Mesenchymal stem cell (in vitro differentiated cells and primary cell): Measurements from ENCODE around the gene HSH2D.

Experiments
- DNase-seq: peaks from one replicate; pipeline ENCODE4 v3.0.0-alpha.2; 2013
- H2AFZ ChIP-seq: one replicate; pipeline ENCODE4 v1.6.1; 2013; ENCODE audit warnings: low read depth, mild to moderate bottlenecking, control low read depth, inconsistent platforms, low read length, moderate library complexity
- H2AK5ac ChIP-seq: 2 replicates; pipeline ENCODE4 v1.6.1; 2013; ENCODE audit warnings: low read length, moderate library complexity, mild to moderate bottlenecking, inconsistent platforms; ENCODE audit not compliant: severe bottlenecking
- H2BK120ac ChIP-seq: one replicate; pipeline ENCODE4 v1.6.1; 2013; ENCODE audit warnings: low read depth, mild to moderate bottlenecking, inconsistent platforms, low read length, moderate library complexity
- H2BK12ac ChIP-seq, 2 experiments: one replicate each; pipeline ENCODE4 v1.6.1; 2013; ENCODE audit warnings: inconsistent platforms in 2 of 2, low read length in 2 of 2, mild to moderate bottlenecking in 2 of 2, moderate library complexity in 2 of 2, control low read depth in 1 of 2
- H2BK15ac ChIP-seq: one replicate; pipeline ENCODE4 v1.6.1; 2013; ENCODE audit warnings: mild to moderate bottlenecking, low read depth, inconsistent platforms; ENCODE audit not compliant: poor library complexity, severe bottlenecking
- H2BK5ac ChIP-seq: 2 replicates; pipeline ENCODE4 v1.6.1; 2013; ENCODE audit warnings: low read depth, mild to moderate bottlenecking, low read length, control low read depth, inconsistent platforms; ENCODE audit not compliant: poor library complexity, severe bottlenecking
- H3K14ac ChIP-seq, 2 experiments: one replicate each; pipeline ENCODE4 v1.6.1; 2013; ENCODE audit warnings: inconsistent platforms in 2 of 2, low read length in 2 of 2, control low read depth in 1 of 2, mild to moderate bottlenecking in 1 of 2, moderate library complexity in 1 of 2
- H3K18ac ChIP-seq, 2 experiments: one replicate each; pipeline ENCODE4 v1.6.1; 2013; ENCODE audit warnings: inconsistent platforms in 2 of 2, low read length in 2 of 2, control low read depth in 1 of 2, low read depth in 1 of 2, mild to moderate bottlenecking in 1 of 2
- H3K23ac ChIP-seq, 2 experiments: one replicate each; pipeline ENCODE4 v1.6.1; 2013; ENCODE audit warnings: inconsistent platforms in 2 of 2, low read length in 2 of 2, mild to moderate bottlenecking in 2 of 2, moderate library complexity in 2 of 2, control low read depth in 1 of 2
- H3K27ac ChIP-seq: 2 replicates; pipeline ENCODE4 v1.5.1; 2013; ENCODE audit warnings: mild to moderate bottlenecking, moderate library complexity, low read length, control low read depth, inconsistent platforms; ENCODE audit not compliant: poor library complexity, severe bottlenecking
- H3K27me3 ChIP-seq, 2 experiments: 2 replicates each; pipeline versions ENCODE4 v1.6.1 to v1.7.0; 2013; ENCODE audit warnings: low read length in 2 of 2, mild to moderate bottlenecking in 2 of 2, moderate library complexity in 2 of 2, control low read depth in 1 of 2, inconsistent platforms in 1 of 2; ENCODE audit not compliant: control insufficient read depth in 1 of 2, insufficient read depth in 1 of 2
- H3K36me3 ChIP-seq, 2 experiments: 2 replicates each; pipeline versions ENCODE4 v1.6.1 to v1.7.0; 2013; ENCODE audit warnings: low read length in 2 of 2, control low read depth in 1 of 2, inconsistent platforms in 1 of 2, low read depth in 1 of 2, mild to moderate bottlenecking in 1 of 2; ENCODE audit not compliant: insufficient read depth in 2 of 2, control insufficient read depth in 1 of 2
- H3K4ac ChIP-seq, 2 experiments: one replicate each; pipeline ENCODE4 v1.6.1; 2013; ENCODE audit warnings: inconsistent platforms in 2 of 2, low read length in 2 of 2, mild to moderate bottlenecking in 2 of 2, moderate library complexity in 2 of 2, control low read depth in 1 of 2, low read depth in 1 of 2
- H3K4me1 ChIP-seq: 2 replicates; pipeline ENCODE4 v1.6.1; 2013; ENCODE audit warnings: low read depth, low read length, control low read depth; ENCODE audit not compliant: control insufficient read depth, insufficient read depth
- H3K4me2 ChIP-seq: 2 replicates; pipeline ENCODE4 v1.6.1; 2013; ENCODE audit warnings: low read length, mild to moderate bottlenecking, inconsistent platforms; ENCODE audit not compliant: poor library complexity, severe bottlenecking
- H3K4me3 ChIP-seq, 2 experiments: 2 replicates each; pipeline versions ENCODE4 v1.5.1 to v1.7.0; 2013; ENCODE audit warnings: low read length in 2 of 2, mild to moderate bottlenecking in 2 of 2, control low read depth in 1 of 2, low read depth in 1 of 2; ENCODE audit not compliant: insufficient read depth in 1 of 2
- H3K79me1 ChIP-seq: replicated peaks from 2 replicates; pipeline ENCODE4 v1.6.1; 2013; ENCODE audit warnings: mild to moderate bottlenecking, control low read depth, low read length, inconsistent platforms; ENCODE audit not compliant: poor library complexity, severe bottlenecking
- H3K9ac ChIP-seq: 2 replicates; pipeline ENCODE4 v1.7.0; 2013; ENCODE audit warnings: mild to moderate bottlenecking, low read length, moderate library complexity
- H3K9me3 ChIP-seq: 2 replicates; pipeline ENCODE4 v1.7.0; 2013; ENCODE audit warnings: mild to moderate bottlenecking, low read length; ENCODE audit not compliant: control insufficient read depth
- H4K8ac ChIP-seq: one replicate; pipeline ENCODE4 v1.6.1; 2013; ENCODE audit warnings: inconsistent platforms, mild to moderate bottlenecking, low read length, moderate library complexity
- H4K91ac ChIP-seq: one replicate; pipeline ENCODE4 v1.6.1; 2013; ENCODE audit warnings: mild to moderate bottlenecking, low read length, inconsistent platforms
- WGBS: methylation state at CpG from one replicate; pipeline ENCODE4 v1.1.7; 2013; ENCODE audit warnings: mixed read lengths; 5-methylcytosine and 5-hydroxymethylcytosine counted together

HSH2D gene

DNA sequence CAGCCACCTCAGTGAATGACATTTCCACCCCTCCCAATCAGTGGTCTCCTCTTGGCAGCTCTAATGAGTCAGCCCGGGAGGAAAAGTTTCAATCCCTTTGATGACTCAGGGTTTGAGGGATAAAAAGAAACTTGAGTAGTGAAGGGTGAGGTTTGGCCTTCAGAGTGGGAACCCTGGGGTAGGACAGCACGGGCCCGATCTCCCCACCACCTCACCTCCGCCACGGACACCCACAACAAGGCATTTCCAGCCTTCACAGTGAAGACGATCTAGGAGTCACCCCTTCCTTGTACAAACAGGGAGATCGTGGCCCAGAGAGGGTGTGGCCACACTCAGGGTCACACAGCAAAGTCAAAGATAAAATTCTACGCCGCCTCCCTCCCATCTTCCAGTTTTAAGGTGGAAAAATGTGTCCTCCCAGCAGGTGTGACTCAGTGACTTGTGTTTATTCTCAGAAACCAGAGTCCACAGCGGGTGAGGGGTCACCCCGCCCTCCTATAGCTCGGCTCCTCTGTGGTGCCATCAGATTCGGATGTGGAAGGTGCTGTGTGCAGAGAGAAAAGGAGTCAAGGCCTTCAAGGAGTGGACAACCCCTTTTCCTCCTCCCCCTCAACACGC is 17.6 kb downstream of the HSH2D start:
- whole genome bisulfite sequencing = 51% methylated on average over 14 of the region's 14 CpGs
- H3K27me3 ChIP-seq = peaks cover 0 to 3% of the 10 kb centered on the region in 2 experiments
- no peak overlapping the region for H3K4me3 ChIP-seq
- no peak overlapping the region for H2BK15ac ChIP-seq
- peak overlapping the region in 1 of 2 experiments; percentile 61 for H3K18ac ChIP-seq
- no peaks in the 10 kb centered on the region for H3K9me3 ChIP-seq
- no peak overlapping the region for H2BK5ac ChIP-seq
- no peak overlapping the region for H3K9ac ChIP-seq
- peak overlapping the region in 1 of 2 experiments; percentile 98 for H3K14ac ChIP-seq
- H3K4me1 ChIP-seq = peaks cover 11% of the 10 kb centered on the region
- H3K79me1 ChIP-seq = no peaks in the 10 kb centered on the region
- H4K8ac ChIP-seq = no peak overlapping the region
- H3K23ac ChIP-seq = no peak overlapping the region
- H3K36me3 ChIP-seq = no peaks in the 10 kb centered on the region
- peak overlapping the region; percentile 44 for H2AFZ ChIP-seq
- no peak overlapping the region for H2BK120ac ChIP-seq
- no peak overlapping the region for H2BK12ac ChIP-seq
- peak; percentile 71 for DNase-seq
- no peak overlapping the region for H3K4ac ChIP-seq
- no peak overlapping the region for H2AK5ac ChIP-seq
- no peak overlapping the region for H4K91ac ChIP-seq
- H3K4me2 ChIP-seq = peak overlapping the region; percentile 39
- peak overlapping the region; percentile 6 for H3K27ac ChIP-seq

DNA sequence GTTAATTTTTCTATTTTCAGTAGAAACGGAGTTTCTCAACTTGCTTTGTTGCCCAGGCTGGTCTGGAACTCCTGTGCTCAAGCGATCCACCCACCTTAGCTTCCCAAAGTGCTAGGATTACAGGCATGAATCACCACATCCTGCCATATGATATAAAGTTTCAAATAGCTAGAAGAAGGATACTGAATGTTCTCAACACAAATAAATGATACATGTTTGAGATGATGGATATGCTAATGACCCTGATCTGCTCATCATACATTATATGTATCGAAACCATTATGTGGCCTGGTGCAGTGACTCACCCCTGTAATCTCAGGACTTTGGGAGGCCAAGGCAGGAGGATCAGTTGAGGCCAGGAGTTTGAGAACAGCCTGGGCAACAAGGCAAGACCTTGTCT is 18.4 kb downstream of the HSH2D start:
- H3K4me3 ChIP-seq = no peak overlapping the region
- H4K91ac ChIP-seq = no peak overlapping the region
- H3K4me2 ChIP-seq = no peak overlapping the region
- H2AK5ac ChIP-seq = no peak overlapping the region
- no peak overlapping the region for H3K9ac ChIP-seq
- H3K4me1 ChIP-seq = peaks cover 11% of the 10 kb centered on the region
- H3K18ac ChIP-seq = no peak overlapping the region
- H2AFZ ChIP-seq = no peak overlapping the region
- WGBS = 52% methylated on average over 2 of the region's 3 CpGs
- no peak overlapping the region for H3K14ac ChIP-seq
- no peak overlapping the region for H3K4ac ChIP-seq
- no peak overlapping the region for H3K27ac ChIP-seq
- H2BK120ac ChIP-seq = no peak overlapping the region
- H2BK5ac ChIP-seq = no peak overlapping the region
- DNase-seq = peak; percentile 30
- H4K8ac ChIP-seq = no peak overlapping the region
- H3K27me3 ChIP-seq = peaks cover 0 to 3% of the 10 kb centered on the region in 2 experiments
- no peaks in the 10 kb centered on the region for H3K79me1 ChIP-seq
- no peaks in the 10 kb centered on the region for H3K9me3 ChIP-seq
- no peak overlapping the region for H3K23ac ChIP-seq
- H2BK12ac ChIP-seq = no peak overlapping the region
- H2BK15ac ChIP-seq = no peak overlapping the region
- H3K36me3 ChIP-seq = no peaks in the 10 kb centered on the region

DNA sequence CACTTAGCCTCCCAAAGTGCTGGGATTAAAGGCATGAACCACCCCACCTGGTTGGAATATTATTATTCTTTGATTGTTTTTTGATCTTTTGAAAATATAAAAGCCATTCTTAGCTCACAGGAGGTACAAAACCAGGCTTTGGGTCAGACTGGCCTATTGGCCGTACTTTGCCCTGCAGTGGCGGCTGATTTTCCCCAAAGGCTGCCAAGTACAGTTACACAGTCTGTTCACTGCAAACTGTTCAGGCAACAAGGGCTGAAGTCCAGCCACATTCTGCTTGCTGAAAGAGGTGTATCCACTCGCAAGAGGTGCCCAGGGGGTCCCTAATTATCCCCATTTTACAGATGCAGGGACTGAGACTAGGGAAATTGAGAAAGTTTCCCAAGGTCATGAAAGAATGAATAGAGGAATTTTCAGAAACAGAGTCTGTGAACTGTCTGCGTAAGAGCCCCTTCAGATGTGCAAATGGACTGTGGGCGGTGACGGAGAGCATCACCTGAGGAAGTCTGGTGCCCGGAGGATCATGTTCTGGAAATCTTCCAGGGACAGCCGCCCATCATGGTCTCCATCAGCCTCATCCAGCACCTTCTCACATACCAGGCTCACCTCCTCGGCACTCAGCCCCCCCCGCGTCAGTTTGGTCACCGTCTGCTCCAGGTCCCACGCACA is 20.9 kb downstream of the HSH2D start:
- H3K79me1 ChIP-seq = no peaks in the 10 kb centered on the region
- 92% methylated on average over 12 of the region's 13 CpGs for whole genome bisulfite sequencing
- no peak overlapping the region for H3K9ac ChIP-seq
- peaks cover 11% of the 10 kb centered on the region for H3K4me1 ChIP-seq
- DNase-seq = no peak
- H3K27ac ChIP-seq = no peak overlapping the region
- H3K4me2 ChIP-seq = no peak overlapping the region
- no peak overlapping the region for H3K18ac ChIP-seq
- H2AK5ac ChIP-seq = no peak overlapping the region
- no peak overlapping the region for H4K8ac ChIP-seq
- no peaks in the 10 kb centered on the region for H3K9me3 ChIP-seq
- H2AFZ ChIP-seq = no peak overlapping the region
- H3K14ac ChIP-seq = no peak overlapping the region
- H2BK120ac ChIP-seq = no peak overlapping the region
- H3K27me3 ChIP-seq = no peaks in the 10 kb centered on the region
- no peak overlapping the region for H2BK12ac ChIP-seq
- no peak overlapping the region for H4K91ac ChIP-seq
- H2BK5ac ChIP-seq = no peak overlapping the region
- H3K4ac ChIP-seq = no peak overlapping the region
- no peak overlapping the region for H3K4me3 ChIP-seq
- H3K36me3 ChIP-seq = no peaks in the 10 kb centered on the region
- no peak overlapping the region for H2BK15ac ChIP-seq
- no peak overlapping the region for H3K23ac ChIP-seq

DNA sequence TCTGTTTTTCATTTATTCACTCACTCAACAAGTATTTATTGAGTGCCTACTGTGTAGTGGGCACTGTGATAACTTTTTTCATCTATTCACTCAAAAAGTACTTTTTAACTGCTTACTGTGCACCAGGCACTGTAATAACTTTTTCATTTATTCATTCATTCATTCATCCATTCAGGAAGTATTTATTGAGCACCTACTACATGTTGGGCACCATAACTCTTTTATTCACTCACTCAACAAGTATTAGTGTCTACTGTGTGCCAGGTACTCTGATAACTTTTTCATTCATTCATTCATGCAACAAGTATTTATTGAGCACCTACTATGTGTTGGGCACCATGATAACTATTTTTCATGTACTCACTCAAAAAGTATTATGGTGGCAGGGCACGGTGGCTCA is 22.9 kb downstream of the HSH2D start:
- Histone ChIP-seq H2BK15ac (no peak overlapping the region), H3K18ac (no peak overlapping the region), H3K4me1 (peaks cover under 1% of the 10 kb centered on the region), H2BK12ac (no peak overlapping the region), H3K79me1 (no peaks in the 10 kb centered on the region), H2BK120ac (no peak overlapping the region), H3K27ac (no peak overlapping the region), H3K9ac (no peak overlapping the region), H3K4me3 (no peak overlapping the region), H4K91ac (no peak overlapping the region), H2AK5ac (no peak overlapping the region), H2AFZ (no peak overlapping the region), H2BK5ac (no peak overlapping the region), H3K27me3 (peaks cover 0 to 3% of the 10 kb centered on the region in 2 experiments), H3K23ac (no peak overlapping the region), H3K4ac (no peak overlapping the region), H3K36me3 (no peaks in the 10 kb centered on the region), H3K9me3 (no peaks in the 10 kb centered on the region), H3K4me2 (no peak overlapping the region), H4K8ac (no peak overlapping the region), H3K14ac (no peak overlapping the region)
- WGBS = 100% methylated on average over 1 of the region's 1 CpG
- DNase-seq = no peak
